Measurements from ENCODE around the gene CDH20. TPM values are rescaled to one million over a fixed set of nuclear protein-coding genes. Genes with fewer than 3 reads are reported as not detected.

The CDH20 gene
- polyA plus RNA-seq (2012; ENCODE audit: low read depth, missing spikeins): not detected

GRCh38 chr18:61333271-61333745, at the start of gene CDH20:
Gene CDH20, plus strand, starts transcription at chr18:61333430.
- FAIRE-seq: no peak
- no peak for DNase-seq (ENCODE audit: insufficient read length, low spot score)
- TF ChIP-seq POU2F2 (IDR thresholded peaks at IDR 0.05; ENCODE audit: low read depth, low read length) (no peak), SPI1 (IDR thresholded peaks at IDR 0.05; ENCODE audit: low read depth, low read length) (no peak), PAX5 (IDR thresholded peaks at IDR 0.05; ENCODE audit: insufficient read depth, low read length, severe bottlenecking) (no peak), POLR2AphosphoS5 (IDR thresholded peaks at IDR 0.05; ENCODE audit: low read depth, low read length) (no peak), POLR2A (IDR thresholded peaks at IDR 0.05; ENCODE audit: low read depth, low read length) (no peak)

GRCh38 chr18:61284039-61284438, 49.2 kb upstream of the CDH20 start:
- DNase-seq (ENCODE audit: insufficient read length, low spot score) (no peak), FAIRE-seq (no peak)
- TF ChIP-seq SPI1 (IDR thresholded peaks at IDR 0.05; ENCODE audit: low read depth, low read length): no peak

GRCh38 chr18:61285777-61286176, 47.5 kb upstream of the CDH20 start:
- DNase-seq (ENCODE audit: insufficient read length, low spot score) (no peak), FAIRE-seq (no peak)
- no peak for TF ChIP-seq PAX5 (IDR thresholded peaks at IDR 0.05; ENCODE audit: insufficient read depth, low read length, severe bottlenecking)
- TF ChIP-seq POU2F2 (IDR thresholded peaks at IDR 0.05; ENCODE audit: low read depth, low read length): no peak
- TF ChIP-seq TAF1 (IDR thresholded peaks at IDR 0.05; ENCODE audit: low read depth, low read length): no peak
- no peak for TF ChIP-seq SPI1 (IDR thresholded peaks at IDR 0.05; ENCODE audit: low read depth, low read length)

DNA sequence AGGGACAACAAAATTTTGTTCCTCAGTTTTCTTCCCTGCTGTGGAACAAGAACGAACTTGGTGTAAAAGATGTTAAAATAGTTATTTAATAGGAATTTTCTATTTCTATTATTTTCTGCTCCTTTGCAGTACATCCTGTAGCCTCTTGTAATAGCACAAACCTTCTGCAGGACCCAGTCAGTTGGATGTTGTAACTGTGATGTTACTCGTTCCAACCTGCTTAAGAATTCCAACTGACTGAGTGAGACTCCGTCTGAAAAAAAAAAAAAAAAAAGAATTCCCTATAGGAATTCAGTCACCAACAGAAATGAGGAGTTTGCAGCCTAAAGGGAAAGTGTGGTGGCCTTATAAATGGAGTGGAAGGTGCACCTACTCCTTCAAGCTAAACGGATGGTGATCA, 46.4 kb upstream of the CDH20 start:
- DNase-seq (ENCODE audit: insufficient read length, low spot score): no peak
- TF ChIP-seq TAF1 (IDR thresholded peaks at IDR 0.05; ENCODE audit: low read depth, low read length) (no peak), POLR2A (IDR thresholded peaks at IDR 0.05; ENCODE audit: low read depth, low read length) (no peak), POU2F2 (IDR thresholded peaks at IDR 0.05; ENCODE audit: low read depth, low read length) (no peak), PAX5 (IDR thresholded peaks at IDR 0.05; ENCODE audit: insufficient read depth, low read length, severe bottlenecking) (no peak), SPI1 (IDR thresholded peaks at IDR 0.05; ENCODE audit: low read depth, low read length) (no peak)
- FAIRE-seq: no peak

GRCh38 chr18:61290616-61291015, 42.6 kb upstream of the CDH20 start:
- TF ChIP-seq POU2F2 (IDR thresholded peaks at IDR 0.05; ENCODE audit: low read depth, low read length) (no peak), TAF1 (IDR thresholded peaks at IDR 0.05; ENCODE audit: low read depth, low read length) (no peak), POLR2A (IDR thresholded peaks at IDR 0.05; ENCODE audit: low read depth, low read length) (no peak), SPI1 (IDR thresholded peaks at IDR 0.05; ENCODE audit: low read depth, low read length) (no peak), POLR2AphosphoS5 (IDR thresholded peaks at IDR 0.05; ENCODE audit: low read depth, low read length) (no peak), PAX5 (IDR thresholded peaks at IDR 0.05; ENCODE audit: insufficient read depth, low read length, severe bottlenecking) (no peak)
- no peak for DNase-seq (ENCODE audit: insufficient read length, low spot score)
- FAIRE-seq: no peak

- DNase-seq (ENCODE audit: insufficient read length, low spot score) (no peak), FAIRE-seq (no peak)
- no peak for TF ChIP-seq SPI1 (IDR thresholded peaks at IDR 0.05; ENCODE audit: low read depth, low read length)
- no peak for TF ChIP-seq POU2F2 (IDR thresholded peaks at IDR 0.05; ENCODE audit: low read depth, low read length)
- TF ChIP-seq POLR2AphosphoS5 (IDR thresholded peaks at IDR 0.05; ENCODE audit: low read depth, low read length): no peak
Measured at GRCh38 chr18:61292280-61293035, 40.8 kb upstream of the CDH20 start.

- FAIRE-seq: no peak
- no peak for DNase-seq (ENCODE audit: insufficient read length, low spot score)
- no peak for TF ChIP-seq POU2F2 (IDR thresholded peaks at IDR 0.05; ENCODE audit: low read depth, low read length)
- TF ChIP-seq POLR2AphosphoS5 (IDR thresholded peaks at IDR 0.05; ENCODE audit: low read depth, low read length): no peak
- no peak for TF ChIP-seq POLR2A (IDR thresholded peaks at IDR 0.05; ENCODE audit: low read depth, low read length)
- no peak for TF ChIP-seq TAF1 (IDR thresholded peaks at IDR 0.05; ENCODE audit: low read depth, low read length)
- TF ChIP-seq SPI1 (IDR thresholded peaks at IDR 0.05; ENCODE audit: low read depth, low read length): no peak
- TF ChIP-seq PAX5 (IDR thresholded peaks at IDR 0.05; ENCODE audit: insufficient read depth, low read length, severe bottlenecking): no peak
Measured at GRCh38 chr18:61295153-61295552, 38.1 kb upstream of the CDH20 start.

DNA sequence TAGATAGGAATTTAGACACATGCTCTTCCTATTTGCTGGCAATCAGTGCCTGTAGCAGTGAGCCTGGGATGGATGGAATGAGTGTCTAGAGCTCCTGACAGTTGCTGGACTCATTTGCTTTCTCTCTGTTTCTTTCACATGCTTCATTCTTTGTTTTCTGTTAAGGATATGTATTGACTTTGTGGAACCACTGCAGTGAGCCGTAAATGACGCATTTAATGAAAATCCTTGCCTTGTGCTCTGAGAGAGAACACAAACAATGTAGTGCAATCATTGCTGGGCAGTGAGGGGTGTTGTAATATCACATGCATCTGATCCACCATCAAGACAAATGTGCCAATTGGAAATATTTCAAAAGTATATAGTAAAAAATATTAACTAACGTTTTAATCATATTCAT, 25.2 kb upstream of the CDH20 start:
- DNase-seq (ENCODE audit: insufficient read length, low spot score) (no peak), FAIRE-seq (no peak)
- TF ChIP-seq POLR2AphosphoS5 (IDR thresholded peaks at IDR 0.05; ENCODE audit: low read depth, low read length): no peak
- no peak for TF ChIP-seq PAX5 (IDR thresholded peaks at IDR 0.05; ENCODE audit: insufficient read depth, low read length, severe bottlenecking)
- TF ChIP-seq TAF1 (IDR thresholded peaks at IDR 0.05; ENCODE audit: low read depth, low read length): no peak
- no peak for TF ChIP-seq POLR2A (IDR thresholded peaks at IDR 0.05; ENCODE audit: low read depth, low read length)
- TF ChIP-seq POU2F2 (IDR thresholded peaks at IDR 0.05; ENCODE audit: low read depth, low read length): no peak

GRCh38 chr18:61308795-61309393, 24.3 kb upstream of the CDH20 start:
- DNase-seq (ENCODE audit: insufficient read length, low spot score) (no peak), FAIRE-seq (no peak)
- TF ChIP-seq POU2F2 (IDR thresholded peaks at IDR 0.05; ENCODE audit: low read depth, low read length) (no peak), TAF1 (IDR thresholded peaks at IDR 0.05; ENCODE audit: low read depth, low read length) (no peak), SPI1 (IDR thresholded peaks at IDR 0.05; ENCODE audit: low read depth, low read length) (no peak), POLR2AphosphoS5 (IDR thresholded peaks at IDR 0.05; ENCODE audit: low read depth, low read length) (no peak), PAX5 (IDR thresholded peaks at IDR 0.05; ENCODE audit: insufficient read depth, low read length, severe bottlenecking) (no peak), POLR2A (IDR thresholded peaks at IDR 0.05; ENCODE audit: low read depth, low read length) (no peak)

DNA sequence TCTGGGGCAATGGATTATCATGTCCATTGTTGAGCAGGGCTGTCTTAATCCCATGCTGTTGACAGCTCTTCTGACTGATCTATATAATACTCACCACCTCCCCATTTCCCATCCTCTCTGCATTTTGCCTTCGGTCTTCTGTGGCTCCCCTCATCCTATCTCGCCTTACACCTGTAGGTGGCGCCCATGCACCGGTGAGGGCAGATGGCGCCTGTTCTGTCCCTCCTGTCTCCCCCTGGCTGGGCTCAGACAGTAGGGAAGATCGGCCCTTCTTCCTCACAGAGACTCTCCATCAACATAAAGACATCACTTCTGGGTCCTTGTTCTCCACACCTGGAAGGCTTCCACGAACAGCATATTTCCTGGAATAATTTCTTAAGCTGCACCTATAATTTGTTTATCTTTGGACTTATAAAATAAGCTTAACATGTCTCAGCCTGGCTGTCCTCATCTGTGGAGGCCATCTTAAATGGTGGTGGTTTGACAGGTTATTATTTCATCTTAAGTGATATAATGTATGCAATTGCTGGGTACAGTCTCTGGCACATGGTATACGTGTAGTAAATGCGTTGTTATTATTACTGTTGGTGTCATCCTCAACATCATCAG, 10.9 kb upstream of the CDH20 start:
- peak; percentile 50 for DNase-seq (ENCODE audit: insufficient read length, low spot score)
- no peak for TF ChIP-seq SPI1 (IDR thresholded peaks at IDR 0.05; ENCODE audit: low read depth, low read length)
- TF ChIP-seq TAF1 (IDR thresholded peaks at IDR 0.05; ENCODE audit: low read depth, low read length): no peak
- TF ChIP-seq POLR2A (IDR thresholded peaks at IDR 0.05; ENCODE audit: low read depth, low read length): no peak
- TF ChIP-seq POU2F2 (IDR thresholded peaks at IDR 0.05; ENCODE audit: low read depth, low read length): no peak
- no peak for TF ChIP-seq POLR2AphosphoS5 (IDR thresholded peaks at IDR 0.05; ENCODE audit: low read depth, low read length)
- no peak for TF ChIP-seq PAX5 (IDR thresholded peaks at IDR 0.05; ENCODE audit: insufficient read depth, low read length, severe bottlenecking)
- peak; percentile 58 for FAIRE-seq
